PC-9 (cell line): Measurements from ENCODE around the gene KIF26A. TPM values are rescaled to one million over a fixed set of nuclear protein-coding genes. Genes with fewer than 3 reads are reported as not detected.

Experiments used
- BruUV-seq: library from RNA; stranded (reverse); fragments of 400-500 nt; replicated peaks from 2 replicates; lab custom pipeline; 2021; lab: Mats Ljungman, UMichigan
- CTCF ChIA-PET: fragments of 300-600 bp; sonication (Branson Sonifier 250); formaldehyde crosslinking; loops from one replicate; lab custom pipeline; 2022; ENCODE audit warnings: antibody characterized with exemption; lab: Charles Lee
- POLR2A ChIA-PET: fragments of 300-600 bp; sonication (Branson Sonifier 250); formaldehyde crosslinking; loops from one replicate; lab custom pipeline; 2022; ENCODE audit warnings: antibody characterized with exemption; ENCODE audit not compliant: unreplicated experiment; lab: Charles Lee
- DNase-seq, 2 experiments: peaks; one replicate each; pipeline versions ENCODE4 v3.0.0 to v3.0.0-alpha.2; 2015 to 2022; ENCODE audit warnings: mixed read lengths in 1 of 2
- H2AFZ ChIP-seq: fragments of 200-600 bp; sonication (generic); 2 replicates; pipeline ENCODE4 v1.8.1; 2017; ENCODE audit warnings: antibody characterized with exemption
- H3F3A ChIP-seq: fragments of 200-600 bp; sonication (generic); 2 replicates; pipeline ENCODE4 v1.8.1; 2017; ENCODE audit warnings: antibody characterized with exemption, mild to moderate bottlenecking, low read depth; ENCODE audit not compliant: insufficient read depth
- H3K27ac ChIP-seq: fragments of 200-600 bp; sonication (generic); 2 replicates; pipeline ENCODE4 v1.6.1; 2016; ENCODE audit warnings: mixed run types
- H3K27me3 ChIP-seq: fragments of 200-600 bp; sonication (generic); 2 replicates; pipeline ENCODE4 v1.6.1; 2016; ENCODE audit warnings: low read depth, mixed run types; ENCODE audit not compliant: insufficient read depth
- H3K36me3 ChIP-seq: fragments of 200-600 bp; sonication (generic); 2 replicates; pipeline ENCODE4 v1.6.1; 2016; ENCODE audit warnings: low read depth, mixed run types
- H3K4me1 ChIP-seq: fragments of 200-600 bp; sonication (generic); replicated peaks from 2 replicates; pipeline ENCODE4 v1.6.1; 2016; ENCODE audit warnings: mixed run types; ENCODE audit not compliant: insufficient read depth
- H3K4me2 ChIP-seq: fragments of 200-600 bp; sonication (generic); 2 replicates; pipeline ENCODE4 v1.6.1; 2017; ENCODE audit warnings: mixed run types
- H3K4me3 ChIP-seq: fragments of 200-600 bp; sonication (generic); 2 replicates; pipeline ENCODE4 v1.6.1; 2016; ENCODE audit warnings: mixed run types
- H3K79me2 ChIP-seq: fragments of 200-600 bp; sonication (generic); 2 replicates; pipeline ENCODE4 v1.6.1; 2017; ENCODE audit warnings: low read depth, mixed run types
- H3K9me2 ChIP-seq: fragments of 200-600 bp; sonication (generic); 2 replicates; pipeline ENCODE4 v1.8.1; 2017; ENCODE audit warnings: mild to moderate bottlenecking; ENCODE audit not compliant: insufficient read depth
- H3K9me3 ChIP-seq: fragments of 200-600 bp; sonication (generic); 2 replicates; pipeline ENCODE4 v1.8.1; 2016; ENCODE audit warnings: low read depth; ENCODE audit not compliant: insufficient read depth
- H4K20me1 ChIP-seq: fragments of 200-600 bp; sonication (generic); 2 replicates; pipeline ENCODE4 v1.8.1; 2017; ENCODE audit not compliant: insufficient read depth
- CTCF ChIP-seq: fragments of 200-600 bp; sonication (generic); conservative IDR thresholded peaks from 2 replicates; pipeline ENCODE4 v1.6.1; 2017; ENCODE audit warnings: mixed run types, antibody characterized with exemption, mild to moderate bottlenecking, moderate library complexity
- EZH2 ChIP-seq: fragments of 200-600 bp; sonication (generic); IDR thresholded peaks from 2 replicates; pipeline ENCODE4 v1.8.0; 2017; ENCODE audit warnings: antibody characterized with exemption, low read depth
- intact Hi-C: fragments of 100-400 bp; cut with micrococcal nuclease; formaldehyde crosslinking; loops from one replicate; pipeline ENCODE4 v1.10.0; 2022; ENCODE audit not compliant: unreplicated experiment
- total RNA-seq: library from RNA; stranded (reverse); gene quantifications from 2 replicates; pipeline ENCODE4 v1.2.3, GENCODE V29; 2021

The KIF26A gene
- total RNA-seq, 1 experiment from 2014 or later = 0.17 TPM

GRCh38 chr14:104137297-104138097, 890 bp upstream of the KIF26A start:
- Histone ChIP-seq H3K4me2 (no peak overlapping the region), H3K4me3 (no peak overlapping the region), H4K20me1 (peaks cover 2% of the 10 kb centered on the region; the same call in 1 of the 2 replicates), H3K9me3 (no peaks in the 10 kb centered on the region), H3K36me3 (no peaks in the 10 kb centered on the region), H3K79me2 (no peaks in the 10 kb centered on the region), H3K4me1 (no peaks in the 10 kb centered on the region), H2AFZ (no peak overlapping the region), H3K27ac (no peak overlapping the region), H3K27me3 (peaks cover 32% of the 10 kb centered on the region), H3F3A (no peaks in the 10 kb centered on the region), H3K9me2 (no peaks in the 10 kb centered on the region)
- TF ChIP-seq CTCF (peak; percentile 57; the same call in 1 of the 2 replicates), EZH2 (no peak)
- CTCF ChIA-PET = no interaction called here
- no TSS peak for BruUV-seq
- intact Hi-C loops = loop anchor here (2.0 to 5.0 kb wide), 2 partner anchors 427 to 505 kb away; no protein-coding TSS in a partner anchor
- POLR2A ChIA-PET = no interaction called here
- DNase-seq = peak in 1 of 2 experiments; percentile 55

- no TSS peak for BruUV-seq
- Histone ChIP-seq H3K4me1 (no peaks in the 10 kb centered on the region), H2AFZ (no peak overlapping the region), H3K27ac (no peak overlapping the region), H4K20me1 (no peaks in the 10 kb centered on the region), H3K9me3 (no peaks in the 10 kb centered on the region), H3K79me2 (no peaks in the 10 kb centered on the region), H3K9me2 (no peaks in the 10 kb centered on the region), H3K4me3 (no peak overlapping the region), H3F3A (no peaks in the 10 kb centered on the region), H3K4me2 (no peak overlapping the region), H3K27me3 (peaks cover 38% of the 10 kb centered on the region), H3K36me3 (no peaks in the 10 kb centered on the region)
- intact Hi-C loops = loop anchor here (5.0 kb wide), 1 partner anchor 503 kb away; no protein-coding TSS in a partner anchor
- ChIA-PET CTCF (no interaction called here), POLR2A (no interaction called here)
- TF ChIP-seq EZH2 (no peak), CTCF (no peak)
- no peak for DNase-seq
Measured at GRCh38 chr14:104138718-104139459, 502 bp downstream of the KIF26A start.

- H3K27ac ChIP-seq = no peak overlapping the region
- H3K4me3 ChIP-seq = no peak overlapping the region
- BruUV-seq = no TSS peak
- H3K9me2 ChIP-seq = no peaks in the 10 kb centered on the region
- H3K4me1 ChIP-seq = no peaks in the 10 kb centered on the region
- ChIA-PET POLR2A (no interaction called here), CTCF (no interaction called here)
- no peak for DNase-seq
- intact Hi-C loops = loop anchor here (5.0 kb wide), 1 partner anchor 503 kb away; no protein-coding TSS in a partner anchor
- H2AFZ ChIP-seq = no peak overlapping the region
- H3K36me3 ChIP-seq = no peaks in the 10 kb centered on the region
- no peak overlapping the region for H3K4me2 ChIP-seq
- TF ChIP-seq EZH2 (no peak), CTCF (no peak)
- H3K79me2 ChIP-seq = no peaks in the 10 kb centered on the region
- H4K20me1 ChIP-seq = no peaks in the 10 kb centered on the region
- H3K27me3 ChIP-seq = peaks cover 39% of the 10 kb centered on the region
- no peaks in the 10 kb centered on the region for H3F3A ChIP-seq
- H3K9me3 ChIP-seq = no peaks in the 10 kb centered on the region
Measured at GRCh38 chr14:104139460-104140212, 1.2 kb downstream of the KIF26A start.
